ENCODE data around the gene WRAP73.

Gene WRAP73

DNA sequence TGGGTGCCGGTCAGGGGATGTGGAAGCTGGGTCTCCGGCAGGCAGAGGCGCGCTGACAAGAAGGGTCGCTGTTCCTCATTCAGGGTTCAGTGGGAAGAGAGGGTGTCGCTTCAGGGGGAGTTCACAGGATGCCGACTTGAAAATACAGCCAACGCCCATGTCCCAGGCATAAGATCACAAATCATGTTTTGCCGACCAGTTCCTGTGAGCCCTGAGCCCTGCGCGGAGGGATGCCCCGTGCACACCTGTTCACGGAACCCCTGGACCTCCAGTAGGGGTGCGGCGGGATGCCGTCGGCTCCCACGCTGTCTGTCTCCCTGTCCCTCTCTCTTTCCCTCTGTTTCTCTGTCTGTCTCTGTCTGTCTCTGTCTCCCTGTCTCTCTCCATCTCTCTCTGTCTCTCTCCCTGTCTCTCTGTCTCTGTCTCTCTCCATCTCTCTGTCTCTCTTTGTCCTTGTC, 29.2 kb upstream of the WRAP73 start:
- POLR2A ChIA-PET: no interaction called here
- CTCF ChIA-PET: no interaction called here
- TF ChIP-seq, protein P1, sequence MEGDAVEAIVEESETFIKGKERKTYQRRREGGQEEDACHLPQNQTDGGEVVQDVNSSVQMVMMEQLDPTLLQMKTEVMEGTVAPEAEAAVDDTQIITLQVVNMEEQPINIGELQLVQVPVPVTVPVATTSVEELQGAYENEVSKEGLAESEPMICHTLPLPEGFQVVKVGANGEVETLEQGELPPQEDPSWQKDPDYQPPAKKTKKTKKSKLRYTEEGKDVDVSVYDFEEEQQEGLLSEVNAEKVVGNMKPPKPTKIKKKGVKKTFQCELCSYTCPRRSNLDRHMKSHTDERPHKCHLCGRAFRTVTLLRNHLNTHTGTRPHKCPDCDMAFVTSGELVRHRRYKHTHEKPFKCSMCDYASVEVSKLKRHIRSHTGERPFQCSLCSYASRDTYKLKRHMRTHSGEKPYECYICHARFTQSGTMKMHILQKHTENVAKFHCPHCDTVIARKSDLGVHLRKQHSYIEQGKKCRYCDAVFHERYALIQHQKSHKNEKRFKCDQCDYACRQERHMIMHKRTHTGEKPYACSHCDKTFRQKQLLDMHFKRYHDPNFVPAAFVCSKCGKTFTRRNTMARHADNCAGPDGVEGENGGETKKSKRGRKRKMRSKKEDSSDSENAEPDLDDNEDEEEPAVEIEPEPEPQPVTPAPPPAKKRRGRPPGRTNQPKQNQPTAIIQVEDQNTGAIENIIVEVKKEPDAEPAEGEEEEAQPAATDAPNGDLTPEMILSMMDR (IDR thresholded peaks at IDR 0.05; ENCODE audit: control extremely low read depth, extremely low read depth, low read depth, missing control alignments): no peak
- no peak for DNase-seq (ENCODE audit: extremely low spot score)

DNA sequence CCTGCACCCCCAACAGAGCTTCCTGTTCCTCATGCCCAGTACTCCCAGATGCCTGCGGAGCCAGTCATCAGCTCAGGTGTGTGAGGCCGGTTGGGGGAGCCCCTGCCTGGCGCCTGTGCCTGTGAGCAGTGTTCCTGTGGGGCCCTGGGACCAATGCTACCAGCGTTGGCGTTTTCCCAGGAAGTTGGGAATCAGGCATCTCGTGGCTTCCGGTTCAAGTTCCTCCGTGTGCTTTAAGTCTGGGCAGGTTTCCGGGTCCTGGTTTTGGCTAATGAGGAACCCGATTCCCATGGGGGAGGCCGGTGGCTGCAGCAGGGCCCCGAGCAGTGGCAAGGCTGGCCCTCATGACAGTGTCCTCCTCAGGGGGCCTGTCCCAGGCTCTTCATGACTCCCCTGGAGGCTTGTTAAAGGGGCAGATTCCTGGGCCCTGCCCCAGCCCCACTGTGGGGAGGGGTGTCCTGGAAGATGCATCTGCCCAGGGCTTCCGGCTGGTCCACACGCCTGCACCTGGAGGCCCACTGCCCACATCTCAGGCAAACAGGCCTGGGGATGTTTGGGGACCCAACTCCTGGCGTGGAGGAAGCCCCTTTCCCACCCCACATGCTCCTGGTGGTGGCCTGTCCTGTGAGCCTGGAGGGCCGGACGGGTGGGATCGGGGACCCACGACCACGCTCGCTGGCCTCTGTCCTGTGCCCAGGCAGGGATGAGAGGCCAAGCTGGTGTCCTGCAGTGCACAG, 28.6 kb upstream of the WRAP73 start:
- TF ChIP-seq, protein P1 (IDR thresholded peaks at IDR 0.05; ENCODE audit: control extremely low read depth, extremely low read depth, low read depth, missing control alignments): peak; percentile 5
- POLR2A ChIA-PET: no interaction called here
- CTCF ChIA-PET: interaction anchor here (2.4 to 2.5 kb wide), 2 partner anchors 9 to 12 kb away, joined by 8 to 23 read pairs; no protein-coding TSS in a partner anchor
- no peak for DNase-seq (ENCODE audit: extremely low spot score)

- TF ChIP-seq, protein P1 (IDR thresholded peaks at IDR 0.05; ENCODE audit: control extremely low read depth, extremely low read depth, low read depth, missing control alignments): no peak
- ChIA-PET CTCF (interaction anchor here (0.9 to 2.5 kb wide), 11 partner anchors 10 to 225 kb away, joined by 3 to 23 read pairs (median 5); no protein-coding TSS in a partner anchor), POLR2A (interaction anchor here (1.2 to 1.4 kb wide), 3 partner anchors 10 to 21 kb away, joined by 6 to 9 read pairs (median 8); no protein-coding TSS in a partner anchor)
- no peak for DNase-seq (ENCODE audit: extremely low spot score)
Measured at GRCh38 chr1:3677484-3677883, 27.6 kb upstream of the WRAP73 start.

DNA sequence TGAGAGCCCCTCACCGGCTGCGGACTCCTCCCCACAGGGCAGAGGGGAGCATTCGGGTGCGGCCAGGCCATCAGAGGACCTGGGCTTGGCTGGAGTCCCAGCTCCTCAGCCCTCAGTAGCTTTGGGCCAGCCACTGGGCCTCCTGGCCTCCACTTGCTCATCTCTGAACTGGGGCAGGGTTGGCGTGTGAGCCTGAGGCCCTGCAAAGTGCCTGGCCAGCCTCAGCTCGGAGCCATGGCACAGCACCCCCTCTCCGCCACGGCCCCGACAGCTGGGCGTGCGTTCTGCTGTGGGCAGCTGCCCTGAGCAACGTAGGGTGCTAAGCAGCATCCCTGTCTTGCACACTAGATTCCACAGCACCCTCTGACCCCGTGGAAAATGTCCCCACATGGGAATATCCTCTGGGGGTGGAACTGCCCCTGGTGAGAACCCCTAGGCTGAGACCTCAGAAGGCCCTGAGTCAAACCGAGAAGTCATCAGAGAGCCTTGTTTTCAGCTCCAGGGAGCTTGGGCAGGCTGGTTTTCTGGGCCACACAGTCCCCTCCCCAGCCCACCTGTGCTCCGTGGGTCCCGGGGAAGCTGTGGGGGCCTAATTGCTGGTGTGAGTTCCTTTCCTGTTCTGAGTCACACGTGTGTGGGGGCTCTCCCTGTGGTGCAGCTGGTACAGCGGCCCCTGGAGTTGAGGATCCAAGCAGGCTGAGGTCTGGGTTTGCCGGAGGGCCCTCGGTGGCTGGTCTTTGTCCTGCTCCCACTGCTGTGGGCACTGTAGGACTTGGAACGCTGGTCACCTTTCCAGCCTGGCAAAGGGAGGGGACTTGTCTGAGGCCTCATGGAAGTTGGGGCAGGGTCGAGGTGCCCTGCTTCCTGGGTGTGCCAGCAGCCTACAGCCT, 26.9 kb upstream of the WRAP73 start:
- DNase-seq (ENCODE audit: extremely low spot score): peak; percentile 83
- POLR2A ChIA-PET: interaction anchor here (0.6 to 1.4 kb wide), 5 partner anchors 9 to 41 kb away, joined by 3 to 9 read pairs (median 6); no protein-coding TSS in a partner anchor
- TF ChIP-seq, protein P1 (IDR thresholded peaks at IDR 0.05; ENCODE audit: control extremely low read depth, extremely low read depth, low read depth, missing control alignments): peak; percentile 47
- CTCF ChIA-PET: interaction anchor here (0.9 to 2.5 kb wide), 15 partner anchors 10 to 224 kb away, joined by 3 to 23 read pairs (median 4); no protein-coding TSS in a partner anchor

GRCh38 chr1:3675436-3675835, 25.5 kb upstream of the WRAP73 start:
- POLR2A ChIA-PET: no interaction called here
- TF ChIP-seq, protein P1 (IDR thresholded peaks at IDR 0.05; ENCODE audit: control extremely low read depth, extremely low read depth, low read depth, missing control alignments): no peak
- CTCF ChIA-PET: interaction anchor here (1.6 kb wide), 1 partner anchor 52 kb away, joined by 4 read pairs; no protein-coding TSS in a partner anchor
- no peak for DNase-seq (ENCODE audit: extremely low spot score)

Data from GM10248 (cell line).